NK-92 (cell line): ENCODE measurements around the gene CCDC51.
"Not testable (repeated sequence)": the region's sequence is repeated elsewhere in the genome, so short reads cannot be mapped to it uniquely, and the experiment has no call there.

Experiments
- DNase-seq: peaks from one replicate; lab custom pipeline; 2025; ENCODE audit not compliant: unreplicated experiment; lab: John Stamatoyannopoulos, UW

The CCDC51 gene

GRCh38 chr3:48407542-48408099 lies 32.3 kb downstream of the CCDC51 start:
- no peak for DNase-seq

GRCh38 chr3:48406443-48407431 lies 33.2 kb downstream of the CCDC51 start:
- no peak for DNase-seq

- no peak for DNase-seq
Measured at GRCh38 chr3:48405971-48406370, 33.9 kb downstream of the CCDC51 start.

- DNase-seq = no peak
Measured at GRCh38 chr3:48405343-48405881, 34.5 kb downstream of the CCDC51 start.

- no peak for DNase-seq
Measured at GRCh38 chr3:48404440-48405342, 35.2 kb downstream of the CCDC51 start.

- DNase-seq = no peak
Measured at GRCh38 chr3:48403533-48404439, 36.1 kb downstream of the CCDC51 start.

- no peak for DNase-seq
Measured at GRCh38 chr3:48402907-48403306, 37.0 kb downstream of the CCDC51 start.

- no peak for DNase-seq
Measured at GRCh38 chr3:48402281-48402732, 37.6 kb downstream of the CCDC51 start.

- DNase-seq = not testable (repeated sequence)
Measured at GRCh38 chr3:48401434-48401901, 38.5 kb downstream of the CCDC51 start.

GRCh38 chr3:48400824-48401433 lies 39.0 kb downstream of the CCDC51 start:
- no peak for DNase-seq

- DNase-seq = no peak
Measured at GRCh38 chr3:48399387-48400172, 40.3 kb downstream of the CCDC51 start.

GRCh38 chr3:48398701-48399386 lies 41.1 kb downstream of the CCDC51 start:
- DNase-seq = no peak

- DNase-seq = no peak
Measured at GRCh38 chr3:48397767-48398681, 41.9 kb downstream of the CCDC51 start.

- no peak for DNase-seq
Measured at GRCh38 chr3:48395714-48396113, 44.2 kb downstream of the CCDC51 start.

GRCh38 chr3:48394391-48394790 lies 45.5 kb downstream of the CCDC51 start:
- DNase-seq = no peak

GRCh38 chr3:48388966-48389365 lies 51.0 kb downstream of the CCDC51 start:
- no peak for DNase-seq

GRCh38 chr3:48387634-48388033 lies 52.3 kb downstream of the CCDC51 start:
- DNase-seq = no peak
